GM12878 (cell line): ENCODE results near the gene ERCC3. TPM values are rescaled to one million over a fixed set of nuclear protein-coding genes. Genes with fewer than 3 reads are reported as not detected.
A peak's percentile ranks its signal among the peaks of the same experiment; 100 is the strongest.

Source experiments
- ATAC-seq: fragments of 200-7000 bp; cut with Tn5 transposase; 3 replicates; pipeline ENCODE4 v1.9.1; 2020; ENCODE audit warnings: mild to moderate bottlenecking, moderate library complexity
- BruUV-seq: library from RNA; stranded (reverse); fragments of 400-500 nt; replicated peaks from 2 replicates; lab custom pipeline; 2021; lab: Mats Ljungman, UMichigan
- CTCF ChIA-PET: fragments of 300-600 bp; sonication (Branson Sonifier 250); formaldehyde crosslinking; extraction: SDS; loops from one replicate; lab custom pipeline; 2021; ENCODE audit warnings: inconsistent platforms; lab: Yijun Ruan, JAX
- POLR2A ChIA-PET: fragments of 350-600 bp; formaldehyde crosslinking; extraction: SDS; loops from one replicate; lab custom pipeline; 2021; ENCODE audit warnings: inconsistent platforms; lab: Charles Lee
- RAD21 ChIA-PET: fragments of 300-600 bp; sonication (Branson Sonifier 250); formaldehyde crosslinking; loops from one replicate; lab custom pipeline; 2023; ENCODE audit warnings: antibody characterized with exemption; ENCODE audit not compliant: unreplicated experiment; lab: Charles Lee
- SMC1A ChIA-PET: fragments of 300-600 bp; sonication (Branson Sonifier 250); formaldehyde crosslinking; loops from one replicate; lab custom pipeline; 2023; ENCODE audit not compliant: unreplicated experiment, uncharacterized antibody; lab: Charles Lee
- DNase-seq: peaks from one replicate; pipeline ENCODE4 v3.0.0-alpha.2; 2011; ENCODE audit warnings: low read depth, low spot score
- FAIRE-seq: peaks from 3 replicates; lab custom pipeline; 2011; peaks lifted over from hg19 to GRCh38; lab: Jason Lieb, UNC
- H2AFZ ChIP-seq: 2 replicates; pipeline ENCODE4 v1.6.0; 2011; ENCODE audit warnings: low read depth, low read length, control low read depth; ENCODE audit not compliant: control insufficient read depth
- H3K27ac ChIP-seq: 2 replicates; pipeline ENCODE4 v1.5.1; 2011; ENCODE audit warnings: control low read depth; ENCODE audit not compliant: control insufficient read depth, insufficient read depth
- H3K27me3 ChIP-seq, 2 experiments: replicated peaks in 1 of 2; 2 replicates each; pipeline versions ENCODE4 v1.6.0 to v1.6.1; 2011; ENCODE audit warnings: low read length in 1 of 2; ENCODE audit not compliant: control insufficient read depth in 2 of 2, insufficient read depth in 2 of 2
- H3K36me3 ChIP-seq, 2 experiments: 2 replicates each; pipeline ENCODE4 v1.5.1; 2011; ENCODE audit warnings: low read length in 1 of 2; ENCODE audit not compliant: control insufficient read depth in 2 of 2, insufficient read depth in 2 of 2
- H3K4me1 ChIP-seq: 2 replicates; pipeline ENCODE4 v1.6.1; 2011; ENCODE audit warnings: mild to moderate bottlenecking, low read length, moderate library complexity, mixed read lengths; ENCODE audit not compliant: control insufficient read depth, insufficient read depth
- H3K4me2 ChIP-seq: 2 replicates; pipeline ENCODE4 v1.6.0; 2011; ENCODE audit warnings: control low read depth; ENCODE audit not compliant: control insufficient read depth, insufficient read depth
- H3K4me3 ChIP-seq: fragments of 200-600 bp; sonication (generic); 2 replicates; pipeline ENCODE4 v1.5.1; 2016
- H3K79me2 ChIP-seq: 2 replicates; pipeline ENCODE4 v1.6.0; 2011; ENCODE audit warnings: low read length; ENCODE audit not compliant: control insufficient read depth, insufficient read depth
- H3K9ac ChIP-seq: 2 replicates; pipeline ENCODE4 v1.8.0; 2011; ENCODE audit warnings: low read length, control low read depth, mixed read lengths; ENCODE audit not compliant: control insufficient read depth, insufficient read depth
- H3K9me3 ChIP-seq: replicated peaks from 3 replicates; pipeline ENCODE4 v1.5.1; 2011; ENCODE audit warnings: mild to moderate bottlenecking, low read length; ENCODE audit not compliant: control insufficient read depth, insufficient read depth
- H4K20me1 ChIP-seq: 2 replicates; pipeline ENCODE4 v1.6.0; 2011; ENCODE audit not compliant: control insufficient read depth, insufficient read depth
- CHD2 ChIP-seq: IDR thresholded peaks from 2 replicates; pipeline ENCODE4 v1.6.1; 2011; ENCODE audit warnings: low read depth, low read length, improper control_type of control experiment, borderline replicate concordance
- CHD4 ChIP-seq: fragments of 200-600 bp; sonication (generic); IDR thresholded peaks from 2 replicates; pipeline ENCODE4 v1.6.1; 2016; ENCODE audit warnings: mild to moderate bottlenecking
- CREB1 ChIP-seq: IDR thresholded peaks from 2 replicates; pipeline ENCODE4 v1.6.1; 2012; ENCODE audit warnings: low read depth, mild to moderate bottlenecking, inconsistent platforms
- ESRRA ChIP-seq: IDR thresholded peaks from 2 replicates; pipeline ENCODE4 v1.6.1; 2012; ENCODE audit warnings: mild to moderate bottlenecking, low read length, improper control_type of control experiment
- GABPA ChIP-seq: IDR thresholded peaks from 2 replicates; pipeline ENCODE4 v1.6.1; 2014; ENCODE audit warnings: antibody characterized with exemption, low read depth, mild to moderate bottlenecking, inconsistent platforms
- NRF1 ChIP-seq: conservative IDR thresholded peaks from 2 replicates; pipeline ENCODE4 v1.6.1; 2011; ENCODE audit warnings: mild to moderate bottlenecking, low read depth, low read length, improper control_type of control experiment
- SMARCA5 ChIP-seq: fragments of 450-650 bp; IDR thresholded peaks from 2 replicates; pipeline ENCODE4 v1.6.1; 2017; ENCODE audit warnings: mild to moderate bottlenecking
- TCF3 ChIP-seq: IDR thresholded peaks from 2 replicates; pipeline ENCODE4 v1.6.1; 2012; ENCODE audit warnings: low read depth, mild to moderate bottlenecking, low read length, borderline replicate concordance; ENCODE audit not compliant: insufficient read depth
- WGBS: methylation state at CpG from one replicate; pipeline ENCODE4 v1.1.6; 2016; ENCODE audit warnings: low lambda C conversion rate; ENCODE audit not compliant: insufficient replicate concordance, insufficient coverage; ENCODE audit errors: missing lambda C conversion rate; 5-methylcytosine and 5-hydroxymethylcytosine counted together
- in situ Hi-C: fragments of 300-500 bp; cut with MboI; formaldehyde crosslinking; loops from 9 replicates; pipeline ENCODE4 v1.14.3; 2018; ENCODE audit warnings: mixed read lengths
- intact Hi-C: fragments of 100-400 bp; cut with micrococcal nuclease; formaldehyde crosslinking; loops from one replicate; pipeline ENCODE4 v1.14.2; 2022; ENCODE audit not compliant: unreplicated experiment
- polyA plus RNA-seq, 11 experiments: library from polyadenylated mRNA; depleted of rRNA in 4 of 11; unstranded in 6 of 11; stranded (reverse) in 5 of 11; fragments of >200 nt; fragmentation: Nextera tagmentation in 4 of 11; fragmentation: Illumina TruSeq in 1 of 11; extraction: Ambion mirVana in 4 of 11; extraction: Trizol in 1 of 11; gene quantifications; 1 replicate in 1 of 11; 2 replicates in 10 of 11; pipeline versions ENCODE4 v1.2.1 to v1.2.3, GENCODE V29; 2011 to 2016; ENCODE audit warnings: inconsistent platforms in 2 of 11, missing spikeins in 2 of 11, low read depth in 1 of 11
- total RNA-seq, 4 experiments: library from RNA; depleted of rRNA in 3 of 4; stranded (reverse); fragments of >200 nt in 3 of 4; fragmentation: Illumina TruSeq in 1 of 4; extraction: Trizol in 1 of 4; gene quantifications; 2 replicates each; pipeline versions ENCODE4 v1.2.1 to v1.2.3, GENCODE V29; 2013 to 2021
- TF ChIP-seq, protein P1 (sequence below): fragments of 450-650 bp; IDR thresholded peaks from 2 replicates; pipeline ENCODE4 v1.6.1; 2016; ENCODE audit warnings: mild to moderate bottlenecking, moderate library complexity, borderline replicate concordance

ERCC3 gene
- total and polyA plus RNA-seq, 10 of the 15 experiments (the other 5 are each of a cell fraction or from before 2014, with no cell fraction given) = 17.1 to 64.8 (median 42.8) TPM

DNA sequence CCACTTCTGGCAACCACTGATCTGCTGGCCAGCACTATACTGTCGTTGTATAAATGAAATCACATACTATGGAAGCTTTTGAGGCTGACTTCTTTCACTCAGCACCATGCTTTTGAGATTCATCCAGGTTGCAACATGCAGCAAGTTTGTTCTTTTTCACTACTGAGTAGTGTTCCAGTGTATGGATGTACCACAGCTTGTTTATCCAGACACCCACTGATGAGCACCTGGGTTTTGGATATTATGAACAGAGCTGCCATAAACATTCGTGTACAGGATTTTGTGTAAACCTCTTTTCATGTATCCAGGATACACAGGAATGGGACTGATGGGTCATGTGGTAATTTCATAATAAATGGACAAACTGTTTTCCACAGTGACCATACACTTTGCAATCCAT is 10.7 kb downstream of the ERCC3 start:
- no peak for DNase-seq
- H3K4me2 ChIP-seq = no peak overlapping the region
- peaks cover 5% of the 10 kb centered on the region for H3K79me2 ChIP-seq
- SMC1A ChIA-PET = interaction anchor here (0.6 kb wide), 1 partner anchor 731 kb away, joined by 3 read pairs; no protein-coding TSS in a partner anchor
- POLR2A ChIA-PET = no interaction called here
- ATAC-seq = no peak
- no peak overlapping the region for H3K27ac ChIP-seq
- CTCF ChIA-PET = no interaction called here
- H3K9ac ChIP-seq = no peak overlapping the region
- no peaks in the 10 kb centered on the region for H3K27me3 ChIP-seq
- FAIRE-seq = no peak
- in situ Hi-C loops (no loop called here), intact Hi-C loops (no loop called here)
- 0 out of 2 replicates have a peak, but pooled peaks cover 6% of the 10 kb centered on the region for H3K4me1 ChIP-seq
- RAD21 ChIA-PET = no interaction called here
- TSS peak; percentile 35 for BruUV-seq
- no peak overlapping the region for H3K4me3 ChIP-seq
- TF ChIP-seq, protein P1, sequence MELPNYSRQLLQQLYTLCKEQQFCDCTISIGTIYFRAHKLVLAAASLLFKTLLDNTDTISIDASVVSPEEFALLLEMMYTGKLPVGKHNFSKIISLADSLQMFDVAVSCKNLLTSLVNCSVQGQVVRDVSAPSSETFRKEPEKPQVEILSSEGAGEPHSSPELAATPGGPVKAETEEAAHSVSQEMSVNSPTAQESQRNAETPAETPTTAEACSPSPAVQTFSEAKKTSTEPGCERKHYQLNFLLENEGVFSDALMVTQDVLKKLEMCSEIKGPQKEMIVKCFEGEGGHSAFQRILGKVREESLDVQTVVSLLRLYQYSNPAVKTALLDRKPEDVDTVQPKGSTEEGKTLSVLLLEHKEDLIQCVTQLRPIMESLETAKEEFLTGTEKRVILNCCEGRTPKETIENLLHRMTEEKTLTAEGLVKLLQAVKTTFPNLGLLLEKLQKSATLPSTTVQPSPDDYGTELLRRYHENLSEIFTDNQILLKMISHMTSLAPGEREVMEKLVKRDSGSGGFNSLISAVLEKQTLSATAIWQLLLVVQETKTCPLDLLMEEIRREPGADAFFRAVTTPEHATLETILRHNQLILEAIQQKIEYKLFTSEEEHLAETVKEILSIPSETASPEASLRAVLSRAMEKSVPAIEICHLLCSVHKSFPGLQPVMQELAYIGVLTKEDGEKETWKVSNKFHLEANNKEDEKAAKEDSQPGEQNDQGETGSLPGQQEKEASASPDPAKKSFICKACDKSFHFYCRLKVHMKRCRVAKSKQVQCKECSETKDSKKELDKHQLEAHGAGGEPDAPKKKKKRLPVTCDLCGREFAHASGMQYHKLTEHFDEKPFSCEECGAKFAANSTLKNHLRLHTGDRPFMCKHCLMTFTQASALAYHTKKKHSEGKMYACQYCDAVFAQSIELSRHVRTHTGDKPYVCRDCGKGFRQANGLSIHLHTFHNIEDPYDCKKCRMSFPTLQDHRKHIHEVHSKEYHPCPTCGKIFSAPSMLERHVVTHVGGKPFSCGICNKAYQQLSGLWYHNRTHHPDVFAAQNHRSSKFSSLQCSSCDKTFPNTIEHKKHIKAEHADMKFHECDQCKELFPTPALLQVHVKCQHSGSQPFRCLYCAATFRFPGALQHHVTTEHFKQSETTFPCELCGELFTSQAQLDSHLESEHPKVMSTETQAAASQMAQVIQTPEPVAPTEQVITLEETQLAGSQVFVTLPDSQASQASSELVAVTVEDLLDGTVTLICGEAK = no peak
- TF ChIP-seq TCF3 = no peak
- no peak for TF ChIP-seq GABPA
- TF ChIP-seq CHD4 = no peak
- TF ChIP-seq CHD2 = no peak
- no peak for TF ChIP-seq CREB1
- TF ChIP-seq SMARCA5 = no peak
- TF ChIP-seq NRF1 = no peak
- no peak for TF ChIP-seq ESRRA
- no peaks in the 10 kb centered on the region; the same call in 1 of the 2 replicates for H4K20me1 ChIP-seq
- WGBS = 100% methylated on average over 2 of the region's 2 CpGs
- peaks cover 27 to 43% of the 10 kb centered on the region in 2 experiments for H3K36me3 ChIP-seq
- no peak overlapping the region for H2AFZ ChIP-seq
- H3K9me3 ChIP-seq = peaks cover 4% of the 10 kb centered on the region
